ENCODE results near the gene SLC2A9.

GRCh38 chr4:9936129-9936644 lies 85.1 kb downstream of the SLC2A9 start:
- TF ChIP-seq POLR2A (IDR thresholded peaks at IDR 0.05) = no peak
- no peak for TF ChIP-seq CTCF (IDR thresholded peaks at IDR 0.05)
